Ectodermal cell (in vitro differentiated cells): Measurements from ENCODE around the gene BTBD2.

ENCODE experiments used
- H3K27ac ChIP-seq: 2 replicates; pipeline ENCODE4 v1.7.0; 2013; ENCODE audit warnings: mild to moderate bottlenecking, low read depth, low read length; ENCODE audit not compliant: insufficient read depth, poor library complexity, severe bottlenecking
- H3K27me3 ChIP-seq: 2 replicates; pipeline ENCODE4 v1.7.0; 2013; ENCODE audit warnings: mild to moderate bottlenecking, low read length; ENCODE audit not compliant: insufficient read depth, control insufficient read depth, poor library complexity, severe bottlenecking
- H3K36me3 ChIP-seq: one replicate; pipeline ENCODE4 v1.7.0; 2013; ENCODE audit warnings: low read length; ENCODE audit not compliant: control insufficient read depth, insufficient read depth
- H3K4me1 ChIP-seq: one replicate; pipeline ENCODE4 v1.7.0; 2013; ENCODE audit warnings: low read length; ENCODE audit not compliant: control insufficient read depth, insufficient read depth
- H3K4me3 ChIP-seq: 2 replicates; pipeline ENCODE4 v1.7.0; 2013; ENCODE audit warnings: low read depth, low read length, control low read depth; ENCODE audit not compliant: insufficient read depth
- H3K9me3 ChIP-seq: 2 replicates; pipeline ENCODE4 v1.7.0; 2013; ENCODE audit warnings: mild to moderate bottlenecking, low read length, moderate library complexity; ENCODE audit not compliant: control insufficient read depth
- WGBS, 2 experiments: methylation state at CpG; one replicate each; pipeline ENCODE4 v1.1.7; 2013; ENCODE audit warnings: missing lambda C conversion rate in 2 of 2; 5-methylcytosine and 5-hydroxymethylcytosine counted together

The BTBD2 gene

DNA sequence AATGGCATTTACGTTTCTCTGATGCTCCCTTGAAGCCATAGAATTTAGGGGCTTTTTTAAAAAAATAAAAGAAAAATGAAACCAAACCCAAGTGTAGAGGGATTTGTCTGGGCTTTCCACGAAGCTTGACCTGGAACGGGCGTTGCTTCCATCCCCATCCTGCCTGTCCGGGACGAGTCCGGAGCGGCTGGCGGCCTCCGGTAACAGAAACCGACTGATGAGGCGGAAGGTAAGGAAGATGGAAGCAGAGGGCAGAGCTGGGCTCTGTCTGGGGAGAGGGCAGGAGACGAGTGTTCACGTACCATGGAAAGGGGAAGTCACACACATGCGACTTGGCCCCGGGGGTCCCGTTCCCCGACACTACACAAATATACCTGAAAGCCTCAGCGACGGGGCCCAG lies 34.3 kb downstream of the BTBD2 start:
- Histone ChIP-seq H3K9me3 (no peaks in the 10 kb centered on the region), H3K36me3 (peaks cover 21% of the 10 kb centered on the region), H3K4me1 (no peaks in the 10 kb centered on the region), H3K4me3 (no peak overlapping the region), H3K27me3 (no peaks in the 10 kb centered on the region), H3K27ac (no peak overlapping the region)
- whole genome bisulfite sequencing, 2 experiments, result 94 to 97% methylated on average over 20 of the region's 20 CpGs

DNA sequence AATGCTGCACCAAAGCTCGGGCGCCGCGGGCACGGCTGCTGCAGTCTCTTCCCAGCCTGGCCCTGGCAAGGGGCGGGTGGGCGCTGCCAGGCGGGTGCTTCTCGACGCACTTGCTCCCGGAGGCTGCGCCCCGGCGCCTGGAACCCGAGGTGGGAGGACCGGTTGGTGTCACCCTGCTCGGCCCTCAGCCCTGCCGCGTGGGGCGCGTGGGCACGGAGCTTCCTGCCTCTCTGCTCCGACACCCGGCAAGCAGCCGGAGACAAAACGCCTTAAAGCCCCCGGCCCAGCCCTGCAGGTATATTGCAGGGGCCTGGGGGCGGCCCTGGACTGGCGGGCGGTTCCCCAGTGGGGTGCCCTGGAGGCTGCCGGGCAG lies 34.7 kb downstream of the BTBD2 start:
- Histone ChIP-seq H3K36me3 (peaks cover 18% of the 10 kb centered on the region), H3K4me3 (no peak overlapping the region), H3K27ac (no peak overlapping the region), H3K4me1 (no peaks in the 10 kb centered on the region), H3K27me3 (no peaks in the 10 kb centered on the region), H3K9me3 (no peaks in the 10 kb centered on the region)
- WGBS, 2 experiments, result 96% methylated on average over 31 of the region's 31 CpGs

DNA sequence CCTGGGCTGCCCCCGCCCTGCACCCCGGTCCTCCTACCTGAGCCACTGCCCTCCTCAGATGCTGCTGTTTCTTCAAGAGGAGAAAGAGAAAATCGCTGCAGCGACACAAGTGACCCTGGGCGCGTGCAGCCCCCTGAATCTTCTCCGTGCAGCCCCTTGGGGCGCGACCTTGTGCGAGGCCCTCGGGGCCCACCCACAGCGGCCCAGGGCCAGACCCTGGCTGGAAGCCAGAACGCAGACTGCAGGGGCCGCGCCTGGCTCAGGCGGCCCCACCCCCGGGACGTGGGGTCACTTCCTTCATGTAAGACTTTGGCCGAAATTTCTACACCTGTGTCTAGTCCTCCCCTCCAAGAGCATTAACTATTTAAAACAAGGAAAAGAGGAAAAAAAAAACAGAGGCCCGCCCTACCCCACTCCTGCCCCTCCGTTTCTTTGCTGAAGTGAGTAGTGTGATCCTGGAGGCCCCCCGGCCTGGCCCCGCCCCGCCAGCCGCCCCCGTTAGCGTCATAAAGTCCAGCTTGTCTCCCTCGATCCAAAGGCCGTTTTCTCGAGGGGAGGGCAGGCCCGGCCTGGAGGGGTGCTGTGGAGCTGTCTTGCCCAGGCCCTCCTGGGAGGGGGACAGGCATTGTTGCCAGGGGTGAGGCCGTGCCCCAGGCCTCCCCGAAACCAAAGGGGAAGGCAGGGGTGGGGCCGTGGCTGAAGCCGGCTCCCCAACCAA lies 35.3 kb downstream of the BTBD2 start:
- no peak overlapping the region for H3K4me3 ChIP-seq
- H3K27me3 ChIP-seq, result no peaks in the 10 kb centered on the region
- H3K27ac ChIP-seq, result no peak overlapping the region
- WGBS, 2 experiments, result 96 to 97% methylated on average over 34 to 35 of the region's 35 CpGs
- H3K36me3 ChIP-seq, result peaks cover 18% of the 10 kb centered on the region
- H3K4me1 ChIP-seq, result no peaks in the 10 kb centered on the region
- H3K9me3 ChIP-seq, result no peaks in the 10 kb centered on the region

DNA sequence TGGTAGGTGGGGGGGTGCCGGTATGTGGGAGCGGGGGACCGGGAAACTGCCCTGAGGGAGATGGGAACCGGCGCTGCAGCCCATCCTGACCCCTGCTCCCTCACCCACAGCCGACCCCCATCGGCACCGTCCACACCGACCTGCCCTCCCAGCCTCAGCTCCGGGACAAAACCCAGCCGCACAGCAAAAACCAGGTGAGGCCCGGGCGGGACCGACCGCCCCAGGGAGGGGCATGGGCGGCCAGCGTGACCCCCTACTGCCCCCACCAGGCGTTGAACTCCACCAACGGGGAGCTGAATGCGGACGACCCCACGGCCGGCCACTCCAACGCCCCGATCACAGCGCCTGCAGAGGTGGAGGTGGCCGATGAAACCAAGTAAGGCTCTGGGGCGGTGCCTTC lies 35.9 kb downstream of the BTBD2 start:
- peaks cover 23% of the 10 kb centered on the region for H3K36me3 ChIP-seq
- WGBS, 2 experiments, result 96% methylated on average over 28 of the region's 28 CpGs
- H3K9me3 ChIP-seq, result no peaks in the 10 kb centered on the region

DNA sequence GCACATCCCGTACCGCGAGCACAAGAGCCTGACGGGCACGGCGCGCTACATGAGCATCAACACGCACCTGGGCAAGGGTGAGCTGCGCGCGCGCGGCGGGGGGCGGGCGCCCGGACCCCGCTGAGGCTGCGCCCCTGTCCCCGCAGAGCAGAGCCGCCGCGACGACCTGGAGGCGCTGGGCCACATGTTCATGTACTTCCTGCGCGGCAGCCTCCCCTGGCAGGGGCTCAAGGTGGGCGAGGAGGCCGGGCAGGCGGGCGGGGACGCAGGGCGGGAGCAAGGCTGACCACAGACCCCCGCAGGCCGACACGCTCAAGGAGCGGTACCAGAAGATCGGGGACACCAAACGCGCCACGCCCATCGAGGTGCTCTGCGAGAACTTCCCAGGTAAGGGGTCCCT lies 36.5 kb downstream of the BTBD2 start:
- Histone ChIP-seq H3K27ac (no peak overlapping the region), H3K9me3 (no peaks in the 10 kb centered on the region), H3K4me1 (no peaks in the 10 kb centered on the region), H3K4me3 (no peak overlapping the region), H3K27me3 (no peaks in the 10 kb centered on the region), H3K36me3 (peaks cover 24% of the 10 kb centered on the region)
- 96 to 97% methylated on average over 40 to 42 of the region's 43 CpGs for WGBS, 2 experiments

More for the DNA sequence above, 35.9 kb downstream of the BTBD2 start:
- no peaks in the 10 kb centered on the region for H3K27me3 ChIP-seq
- H3K27ac ChIP-seq, result no peak overlapping the region
- no peaks in the 10 kb centered on the region for H3K4me1 ChIP-seq
- no peak overlapping the region for H3K4me3 ChIP-seq

DNA sequence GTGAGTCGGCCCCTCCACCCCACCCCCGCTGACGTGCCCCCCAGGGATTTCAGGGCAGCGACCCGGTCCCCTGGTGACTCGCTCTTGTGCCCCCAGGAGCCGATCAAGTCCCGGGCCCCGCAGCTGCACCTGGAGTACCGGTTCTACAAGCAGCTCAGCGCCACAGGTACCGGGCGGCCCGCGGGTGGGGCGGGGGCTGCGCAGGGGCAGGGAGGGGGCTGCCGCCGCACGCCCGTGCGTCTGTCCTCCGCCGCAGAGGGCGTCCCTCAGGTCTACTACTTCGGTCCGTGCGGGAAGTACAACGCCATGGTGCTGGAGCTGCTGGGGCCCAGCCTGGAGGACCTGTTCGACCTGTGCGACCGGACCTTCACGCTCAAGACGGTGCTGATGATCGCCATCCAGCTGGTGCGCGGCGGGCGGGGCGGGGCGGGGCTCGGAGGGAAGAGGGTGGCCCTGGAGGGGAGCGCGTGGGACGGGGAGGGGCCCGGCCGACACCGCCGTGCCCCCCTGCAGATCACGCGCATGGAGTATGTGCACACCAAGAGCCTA lies 37.1 kb downstream of the BTBD2 start:
- Histone ChIP-seq H3K27me3 (no peaks in the 10 kb centered on the region), H3K36me3 (peaks cover 24% of the 10 kb centered on the region), H3K4me3 (no peak overlapping the region), H3K27ac (no peak overlapping the region), H3K9me3 (no peaks in the 10 kb centered on the region), H3K4me1 (no peaks in the 10 kb centered on the region)
- 96% methylated on average over 51 of the region's 51 CpGs for WGBS, 2 experiments

DNA sequence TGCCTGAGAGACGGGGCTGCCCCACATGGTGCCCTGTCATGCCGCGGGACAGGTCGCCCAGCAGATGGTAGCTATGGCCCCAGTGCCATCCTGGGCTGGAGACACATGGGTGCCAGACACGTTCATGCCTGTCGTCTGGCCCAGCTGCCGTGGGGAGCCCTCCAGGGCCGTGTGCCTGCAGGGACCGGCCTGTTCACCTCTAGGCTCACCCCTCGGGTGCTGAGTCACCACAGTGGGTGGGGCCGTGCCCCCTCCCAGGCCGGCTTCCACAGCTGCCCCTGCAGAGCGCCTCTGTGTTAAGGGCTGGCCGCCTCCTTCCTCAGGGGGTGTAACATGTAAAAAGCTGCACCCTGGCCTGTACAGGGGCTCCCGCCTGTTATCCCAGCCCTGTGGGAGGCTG lies 38.4 kb downstream of the BTBD2 start:
- 95 to 96% methylated on average over 15 of the region's 15 CpGs for WGBS, 2 experiments
- no peaks in the 10 kb centered on the region for H3K27me3 ChIP-seq
- no peak overlapping the region for H3K27ac ChIP-seq
- H3K36me3 ChIP-seq, result peaks cover 24% of the 10 kb centered on the region
- no peak overlapping the region for H3K4me3 ChIP-seq
- no peaks in the 10 kb centered on the region for H3K9me3 ChIP-seq
- no peaks in the 10 kb centered on the region for H3K4me1 ChIP-seq

DNA sequence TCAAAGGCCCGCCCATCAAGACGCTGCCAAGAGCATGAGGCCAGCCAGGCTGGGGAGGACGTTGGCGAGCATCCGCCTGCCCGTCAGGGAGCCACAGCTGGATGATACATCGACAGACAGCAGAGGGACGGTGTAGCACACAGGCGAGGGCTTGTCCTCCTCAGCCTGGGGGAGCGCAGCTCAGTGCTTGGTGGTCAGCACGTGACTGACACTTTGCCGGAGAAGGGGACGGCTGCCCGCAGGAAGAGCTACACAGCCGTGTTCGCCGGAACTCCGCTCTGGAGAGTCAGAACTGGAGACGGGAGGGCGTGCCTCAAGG lies 40.4 kb downstream of the BTBD2 start:
- Histone ChIP-seq H3K36me3 (peaks cover 7% of the 10 kb centered on the region), H3K27ac (no peak overlapping the region), H3K4me3 (no peak overlapping the region), H3K4me1 (no peaks in the 10 kb centered on the region), H3K27me3 (no peaks in the 10 kb centered on the region), H3K9me3 (no peaks in the 10 kb centered on the region)
- WGBS, 2 experiments, result 96% methylated on average over 20 of the region's 20 CpGs

DNA sequence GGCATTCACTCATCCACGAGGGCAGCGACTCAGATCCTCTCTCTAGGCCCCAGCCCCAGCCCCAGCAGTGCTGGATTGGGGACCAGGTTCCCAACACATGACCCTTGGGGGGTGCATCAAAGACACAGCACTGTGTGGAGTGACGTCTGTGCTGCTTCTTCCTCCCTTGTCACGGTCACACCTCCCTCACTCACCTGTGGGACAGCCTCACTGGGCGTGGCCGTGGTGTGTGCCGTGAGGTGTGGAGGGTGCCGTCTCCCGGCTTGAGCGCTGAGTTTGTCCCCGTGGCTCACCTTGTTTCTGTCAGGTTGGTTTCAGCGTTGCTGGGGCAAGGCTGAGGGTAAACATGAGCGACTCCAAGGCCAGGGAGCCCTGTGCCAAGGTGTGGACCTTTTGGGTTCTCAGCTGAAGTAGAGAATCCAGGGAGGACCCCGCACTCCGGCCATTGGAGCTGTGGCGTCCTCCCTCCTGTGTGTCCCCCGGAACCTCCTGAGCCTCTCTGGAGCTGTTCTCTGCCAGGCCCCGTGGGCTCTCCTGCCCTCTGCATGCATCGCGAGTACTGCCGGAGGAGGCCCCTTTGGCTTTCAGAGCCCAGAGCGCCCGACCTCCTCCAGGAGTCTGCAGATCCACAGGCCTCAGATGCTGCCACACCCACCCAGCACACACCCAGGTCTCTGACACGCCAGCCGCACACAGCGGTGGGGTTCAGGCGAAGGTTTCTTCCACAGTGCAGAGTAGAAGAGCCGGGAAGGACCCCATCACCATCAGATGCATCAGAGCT lies 40.9 kb downstream of the BTBD2 start:
- Histone ChIP-seq H3K4me1 (no peaks in the 10 kb centered on the region), H3K27me3 (no peaks in the 10 kb centered on the region), H3K27ac (no peak overlapping the region), H3K36me3 (peaks cover 6% of the 10 kb centered on the region), H3K9me3 (no peaks in the 10 kb centered on the region), H3K4me3 (no peak overlapping the region)
- 95 to 96% methylated on average over 28 of the region's 28 CpGs for WGBS, 2 experiments

DNA sequence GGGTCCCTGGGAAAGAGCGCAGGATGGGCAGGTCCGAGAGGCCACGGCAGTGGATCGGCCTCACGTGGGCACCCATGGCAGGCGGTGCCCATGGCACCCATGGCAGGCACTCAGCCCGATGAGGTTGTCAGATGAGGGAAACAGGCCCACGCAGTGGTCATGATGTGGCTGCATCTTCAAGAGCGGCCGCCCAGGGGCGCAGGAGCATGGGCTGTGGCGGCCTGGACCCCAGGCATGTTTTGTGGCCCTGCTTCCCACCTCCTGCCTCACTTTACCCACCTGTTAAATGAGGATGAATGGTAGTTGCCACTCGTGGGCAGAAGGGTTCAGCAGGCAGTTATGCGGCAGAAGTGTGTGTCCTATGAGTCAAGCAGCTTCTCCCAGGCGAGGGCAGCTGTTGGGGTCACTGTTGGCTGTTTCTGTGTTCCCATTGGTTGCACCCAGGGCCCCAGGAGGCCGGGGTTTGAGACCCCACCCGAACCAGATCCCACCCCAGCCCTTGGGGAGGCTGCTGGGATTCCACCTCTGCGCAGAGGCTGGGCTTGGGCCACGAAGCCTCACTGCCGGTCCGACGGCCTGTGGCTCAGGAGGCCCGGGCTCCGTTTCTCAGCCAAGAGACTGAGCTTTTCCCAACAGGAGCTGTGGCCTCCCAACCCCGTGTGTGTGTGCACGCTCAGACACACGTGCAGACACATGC lies 44.6 kb downstream of the BTBD2 start:
- Histone ChIP-seq H3K4me3 (no peak overlapping the region), H3K9me3 (no peaks in the 10 kb centered on the region), H3K27me3 (no peaks in the 10 kb centered on the region), H3K36me3 (peaks cover 9% of the 10 kb centered on the region), H3K4me1 (no peaks in the 10 kb centered on the region), H3K27ac (no peak overlapping the region)
- WGBS, 2 experiments, result 95 to 96% methylated on average over 27 of the region's 27 CpGs
